Neural cell (in vitro differentiated cells): ENCODE measurements around the gene HERPUD1.

ENCODE experiments used
- EZH2 ChIP-seq: fragments of 200-600, 300-800 bp; shearing (Covaris generic), sonication (generic); IDR thresholded peaks from 2 replicates; pipeline ENCODE4 v1.6.1; 2014; ENCODE audit warnings: antibody characterized with exemption, low read length, borderline replicate concordance, mild to moderate bottlenecking; ENCODE audit not compliant: insufficient read depth, poor library complexity, severe bottlenecking
- POLR2AphosphoS5 ChIP-seq: IDR thresholded peaks from 2 replicates; pipeline ENCODE4 v1.6.1; 2012
- REST ChIP-seq: IDR thresholded peaks from 2 replicates; pipeline ENCODE4 v1.6.1; 2012; ENCODE audit warnings: borderline replicate concordance
- SMC3 ChIP-seq: fragments of 450-650 bp; conservative IDR thresholded peaks from 2 replicates; pipeline ENCODE4 v1.6.1; 2014; ENCODE audit warnings: antibody characterized with exemption, mild to moderate bottlenecking, moderate library complexity; ENCODE audit not compliant: poor library complexity
- TF ChIP-seq, protein P1 (sequence below): fragments of 450-650 bp; IDR thresholded peaks from 2 replicates; pipeline ENCODE4 v1.5.1; 2014; ENCODE audit warnings: antibody characterized with exemption, mild to moderate bottlenecking, moderate library complexity; ENCODE audit not compliant: poor library complexity, severe bottlenecking

DNA sequence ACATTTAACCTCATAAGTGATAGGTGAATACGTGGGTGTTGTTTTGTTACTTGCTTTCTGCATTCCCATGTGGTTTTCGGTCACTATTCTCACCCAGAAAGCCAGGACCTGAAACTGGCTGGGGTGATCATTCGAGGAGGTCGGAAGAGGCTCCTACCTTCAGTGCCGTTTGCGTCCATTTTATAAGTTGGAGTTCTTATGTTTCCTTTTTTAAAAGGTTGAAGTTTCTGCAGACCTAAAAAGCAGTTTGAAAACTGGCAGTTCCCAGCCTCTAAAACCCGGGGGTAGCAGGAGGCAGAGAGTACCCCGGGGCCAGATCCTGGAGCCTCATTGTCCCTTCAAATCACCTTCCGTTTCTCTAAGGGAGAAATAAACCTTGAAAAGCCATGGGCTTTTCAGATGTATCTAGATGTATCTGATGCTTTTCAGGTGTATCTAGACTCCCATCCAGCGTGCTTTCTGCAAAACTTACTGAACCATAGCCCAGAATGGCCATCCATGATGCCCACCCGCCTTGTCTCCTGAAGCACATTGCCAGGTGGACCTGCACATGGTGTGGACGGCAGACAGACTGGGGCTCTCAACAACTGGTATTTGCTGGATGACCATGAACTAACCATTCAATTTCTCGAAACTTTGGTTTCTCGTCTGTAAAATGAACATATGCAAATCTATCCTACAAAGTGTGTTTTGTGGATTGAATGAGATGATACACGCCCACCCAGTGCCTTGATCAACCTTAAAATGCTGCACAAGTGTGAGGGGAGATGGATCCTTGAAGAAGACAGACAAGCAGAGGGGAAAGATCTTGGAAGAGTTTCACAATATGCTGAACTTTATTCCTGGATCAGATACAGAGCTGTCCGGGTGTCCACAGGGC lies 58.7 kb downstream of the HERPUD1 start:
- TF ChIP-seq, protein P1, sequence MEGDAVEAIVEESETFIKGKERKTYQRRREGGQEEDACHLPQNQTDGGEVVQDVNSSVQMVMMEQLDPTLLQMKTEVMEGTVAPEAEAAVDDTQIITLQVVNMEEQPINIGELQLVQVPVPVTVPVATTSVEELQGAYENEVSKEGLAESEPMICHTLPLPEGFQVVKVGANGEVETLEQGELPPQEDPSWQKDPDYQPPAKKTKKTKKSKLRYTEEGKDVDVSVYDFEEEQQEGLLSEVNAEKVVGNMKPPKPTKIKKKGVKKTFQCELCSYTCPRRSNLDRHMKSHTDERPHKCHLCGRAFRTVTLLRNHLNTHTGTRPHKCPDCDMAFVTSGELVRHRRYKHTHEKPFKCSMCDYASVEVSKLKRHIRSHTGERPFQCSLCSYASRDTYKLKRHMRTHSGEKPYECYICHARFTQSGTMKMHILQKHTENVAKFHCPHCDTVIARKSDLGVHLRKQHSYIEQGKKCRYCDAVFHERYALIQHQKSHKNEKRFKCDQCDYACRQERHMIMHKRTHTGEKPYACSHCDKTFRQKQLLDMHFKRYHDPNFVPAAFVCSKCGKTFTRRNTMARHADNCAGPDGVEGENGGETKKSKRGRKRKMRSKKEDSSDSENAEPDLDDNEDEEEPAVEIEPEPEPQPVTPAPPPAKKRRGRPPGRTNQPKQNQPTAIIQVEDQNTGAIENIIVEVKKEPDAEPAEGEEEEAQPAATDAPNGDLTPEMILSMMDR: no peak
- TF ChIP-seq POLR2AphosphoS5 (no peak), SMC3 (no peak), EZH2 (no peak), REST (no peak)
